ENCODE results near the gene OTUB1.

DNA sequence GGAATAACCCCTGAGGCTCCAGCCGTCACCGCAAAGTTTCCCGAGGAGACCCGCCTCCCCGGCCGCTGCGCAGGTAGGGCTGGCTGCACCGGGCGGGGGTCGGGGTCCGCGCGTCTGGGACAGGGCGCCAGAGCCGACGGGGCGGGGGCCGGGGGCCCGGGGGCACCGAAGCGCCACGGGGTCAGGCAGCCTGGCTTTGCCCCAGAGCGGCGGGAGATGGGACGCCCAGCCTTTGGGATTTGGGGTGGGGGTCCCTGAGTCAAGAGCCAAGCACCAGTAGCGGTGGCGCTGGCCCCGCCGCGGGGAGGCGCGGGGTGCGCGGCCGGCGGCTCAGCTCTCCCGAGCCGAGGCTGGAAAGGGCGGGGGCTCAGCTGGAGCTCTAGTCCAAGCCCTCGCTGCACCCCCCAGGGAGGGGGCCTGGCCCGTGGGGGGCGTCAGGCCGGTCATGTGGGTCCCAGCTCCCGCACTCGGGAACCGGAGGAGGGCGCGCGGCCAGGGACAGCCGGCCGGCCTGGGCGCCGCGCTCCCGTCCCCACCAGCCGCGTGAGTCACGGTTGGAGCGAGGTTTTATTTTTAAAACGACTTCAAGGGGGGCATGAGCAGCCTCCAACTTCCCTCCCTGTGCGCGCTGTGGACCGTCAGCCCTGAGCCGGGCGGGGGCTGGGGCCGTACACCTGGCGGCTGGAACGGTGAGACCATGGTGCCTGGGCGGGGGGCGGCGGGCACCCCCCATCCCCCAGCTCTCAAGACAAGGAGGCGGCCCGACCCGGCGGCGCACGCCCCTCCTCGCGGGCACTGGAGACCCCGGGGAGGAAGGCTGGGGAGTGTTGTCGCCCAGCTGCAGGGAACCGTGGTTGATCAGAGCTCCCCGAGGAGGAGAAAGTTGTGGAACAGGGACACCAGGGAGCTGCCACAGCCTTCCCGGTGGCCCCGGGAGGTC is 50.1 kb downstream of the OTUB1 start:
- TF ChIP-seq, protein P1, sequence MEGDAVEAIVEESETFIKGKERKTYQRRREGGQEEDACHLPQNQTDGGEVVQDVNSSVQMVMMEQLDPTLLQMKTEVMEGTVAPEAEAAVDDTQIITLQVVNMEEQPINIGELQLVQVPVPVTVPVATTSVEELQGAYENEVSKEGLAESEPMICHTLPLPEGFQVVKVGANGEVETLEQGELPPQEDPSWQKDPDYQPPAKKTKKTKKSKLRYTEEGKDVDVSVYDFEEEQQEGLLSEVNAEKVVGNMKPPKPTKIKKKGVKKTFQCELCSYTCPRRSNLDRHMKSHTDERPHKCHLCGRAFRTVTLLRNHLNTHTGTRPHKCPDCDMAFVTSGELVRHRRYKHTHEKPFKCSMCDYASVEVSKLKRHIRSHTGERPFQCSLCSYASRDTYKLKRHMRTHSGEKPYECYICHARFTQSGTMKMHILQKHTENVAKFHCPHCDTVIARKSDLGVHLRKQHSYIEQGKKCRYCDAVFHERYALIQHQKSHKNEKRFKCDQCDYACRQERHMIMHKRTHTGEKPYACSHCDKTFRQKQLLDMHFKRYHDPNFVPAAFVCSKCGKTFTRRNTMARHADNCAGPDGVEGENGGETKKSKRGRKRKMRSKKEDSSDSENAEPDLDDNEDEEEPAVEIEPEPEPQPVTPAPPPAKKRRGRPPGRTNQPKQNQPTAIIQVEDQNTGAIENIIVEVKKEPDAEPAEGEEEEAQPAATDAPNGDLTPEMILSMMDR (IDR thresholded peaks at IDR 0.05), result no peak
- TF ChIP-seq EZH2 (IDR thresholded peaks at IDR 0.05; ENCODE audit: borderline replicate concordance, insufficient read depth, low read depth, low read length, poor library complexity, severe bottlenecking), result no peak
